ENCODE results near the gene RPL38.

Gene RPL38

GRCh38 chr17:74192950-74193781 is 10.3 kb upstream of the RPL38 start:
- DNase-seq (ENCODE audit: low spot score): no peak
- H3K4me1 Mint-ChIP-seq (ENCODE audit: low read depth): peaks cover 2% of the 10 kb centered on the region
- H3K36me3 Mint-ChIP-seq (ENCODE audit: low read depth): no peaks in the 10 kb centered on the region
- no peak overlapping the region for H3K4me3 Mint-ChIP-seq
- peaks cover 7% of the 10 kb centered on the region for H3K27me3 Mint-ChIP-seq (ENCODE audit: low read depth)
- H3K27ac Mint-ChIP-seq: no peak overlapping the region
- no peaks in the 10 kb centered on the region for H3K9me3 Mint-ChIP-seq

- no peaks in the 10 kb centered on the region for H3K9me3 Mint-ChIP-seq
- no peak for DNase-seq (ENCODE audit: low spot score)
- H3K36me3 Mint-ChIP-seq (ENCODE audit: low read depth): no peaks in the 10 kb centered on the region
- no peak overlapping the region for H3K4me3 Mint-ChIP-seq
- peaks cover 13% of the 10 kb centered on the region for H3K27me3 Mint-ChIP-seq (ENCODE audit: low read depth)
- no peak overlapping the region for H3K27ac Mint-ChIP-seq
- H3K4me1 Mint-ChIP-seq (ENCODE audit: low read depth): peaks cover 3% of the 10 kb centered on the region
Observed at GRCh38 chr17:74194682-74195081, 8.8 kb upstream of the RPL38 start.

GRCh38 chr17:74196541-74197317 is 6.7 kb upstream of the RPL38 start:
- H3K27ac Mint-ChIP-seq: no peak overlapping the region
- H3K36me3 Mint-ChIP-seq (ENCODE audit: low read depth): no peaks in the 10 kb centered on the region
- peaks cover 18% of the 10 kb centered on the region for H3K27me3 Mint-ChIP-seq (ENCODE audit: low read depth)
- H3K4me3 Mint-ChIP-seq: no peak overlapping the region
- DNase-seq (ENCODE audit: low spot score): no peak
- peaks cover 4% of the 10 kb centered on the region for H3K4me1 Mint-ChIP-seq (ENCODE audit: low read depth)
- H3K9me3 Mint-ChIP-seq: no peaks in the 10 kb centered on the region

- Mint-ChIP-seq H3K9me3 (no peaks in the 10 kb centered on the region), H3K4me3 (no peak overlapping the region), H3K27ac (no peak overlapping the region), H3K27me3 (ENCODE audit: low read depth) (peaks cover 20% of the 10 kb centered on the region), H3K36me3 (ENCODE audit: low read depth) (no peaks in the 10 kb centered on the region), H3K4me1 (ENCODE audit: low read depth) (peaks cover 7% of the 10 kb centered on the region)
- no peak for DNase-seq (ENCODE audit: low spot score)
Observed at GRCh38 chr17:74197801-74198200, 5.7 kb upstream of the RPL38 start.

GRCh38 chr17:74198694-74199093 is 4.8 kb upstream of the RPL38 start:
- Mint-ChIP-seq H3K27me3 (ENCODE audit: low read depth) (peaks cover 19% of the 10 kb centered on the region), H3K9me3 (no peaks in the 10 kb centered on the region), H3K4me1 (ENCODE audit: low read depth) (peaks cover 12% of the 10 kb centered on the region), H3K27ac (no peak overlapping the region), H3K36me3 (ENCODE audit: low read depth) (peaks cover 3% of the 10 kb centered on the region), H3K4me3 (no peak overlapping the region)
- DNase-seq (ENCODE audit: low spot score): no peak

DNA sequence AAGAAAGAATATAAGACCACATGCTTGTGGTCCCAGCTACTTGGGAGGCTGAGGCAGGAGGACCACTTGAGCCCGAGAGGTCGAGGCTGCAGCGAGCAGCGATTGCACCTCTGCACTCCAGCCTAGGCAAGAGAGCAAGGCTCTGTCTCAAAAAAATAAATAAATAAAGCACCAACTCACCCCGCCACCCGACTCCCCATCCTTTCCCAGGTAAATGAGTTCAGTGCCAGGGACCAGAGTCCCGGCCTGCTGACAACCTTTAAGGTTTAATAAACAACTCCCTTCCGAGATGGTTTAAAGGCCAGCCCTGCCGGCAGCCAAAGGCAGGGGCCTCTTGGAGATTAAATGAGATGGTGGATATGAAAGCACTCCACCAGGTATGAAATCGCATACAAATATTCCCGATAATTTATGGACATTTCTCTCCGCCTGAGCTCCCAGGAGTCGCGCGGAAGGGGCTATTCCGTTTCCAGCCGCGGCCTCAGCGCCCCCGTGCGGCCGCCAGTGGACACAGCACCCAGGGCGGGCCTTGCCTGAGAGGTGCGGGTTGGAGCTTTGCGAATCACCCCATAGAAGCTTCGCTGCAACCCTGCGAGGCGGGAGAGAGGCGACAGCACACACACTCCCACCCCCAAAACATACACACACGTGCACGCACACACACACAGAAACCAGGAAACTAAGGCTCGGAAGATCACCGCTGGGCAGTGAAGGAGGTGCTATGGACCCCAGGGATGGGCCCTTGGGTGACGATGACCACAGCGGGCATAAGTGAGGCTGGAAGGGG is 4.0 kb upstream of the RPL38 start:
- Mint-ChIP-seq H3K4me1 (ENCODE audit: low read depth) (peaks cover 10% of the 10 kb centered on the region), H3K27ac (no peak overlapping the region), H3K9me3 (no peaks in the 10 kb centered on the region), H3K4me3 (no peak overlapping the region), H3K27me3 (ENCODE audit: low read depth) (peaks cover 17% of the 10 kb centered on the region), H3K36me3 (ENCODE audit: low read depth) (peaks cover 8% of the 10 kb centered on the region)
- peak; percentile 66 for DNase-seq (ENCODE audit: low spot score)

- Mint-ChIP-seq H3K4me1 (ENCODE audit: low read depth) (peaks cover 16% of the 10 kb centered on the region), H3K4me3 (no peak overlapping the region), H3K9me3 (no peaks in the 10 kb centered on the region), H3K27ac (no peak overlapping the region), H3K27me3 (ENCODE audit: low read depth) (peaks cover 17% of the 10 kb centered on the region), H3K36me3 (ENCODE audit: low read depth) (peaks cover 13% of the 10 kb centered on the region)
- no peak for DNase-seq (ENCODE audit: low spot score)
Observed at GRCh38 chr17:74200112-74200511, 3.4 kb upstream of the RPL38 start.

- no peak for DNase-seq (ENCODE audit: low spot score)
- Mint-ChIP-seq H3K36me3 (ENCODE audit: low read depth) (peaks cover 18% of the 10 kb centered on the region), H3K27ac (no peak overlapping the region), H3K4me1 (ENCODE audit: low read depth) (peaks cover 21% of the 10 kb centered on the region), H3K4me3 (no peak overlapping the region), H3K9me3 (no peaks in the 10 kb centered on the region), H3K27me3 (ENCODE audit: low read depth) (peaks cover 17% of the 10 kb centered on the region)
Observed at GRCh38 chr17:74201250-74201649, 2.2 kb upstream of the RPL38 start.

DNA sequence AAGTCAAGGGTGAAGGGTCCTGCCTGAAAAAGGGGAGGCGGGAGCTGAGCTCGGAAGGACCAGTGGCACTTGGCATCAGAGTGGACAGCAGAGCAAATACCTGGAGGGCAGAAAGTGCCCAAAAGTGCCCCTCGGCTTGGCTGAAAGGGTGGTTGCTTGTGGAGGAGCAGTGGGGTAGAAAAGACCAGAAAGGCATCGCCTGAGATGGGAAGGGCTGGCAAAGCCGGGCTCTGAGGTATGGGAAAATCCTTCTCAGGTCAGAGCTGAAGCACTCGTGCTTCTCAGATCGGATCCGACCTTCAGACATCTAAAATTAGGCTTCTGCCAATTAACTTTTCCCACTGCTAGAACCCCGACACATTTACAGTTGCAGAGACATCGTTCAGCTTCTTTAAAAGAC is 1.5 kb upstream of the RPL38 start:
- Mint-ChIP-seq H3K4me1 (ENCODE audit: low read depth) (peaks cover 24% of the 10 kb centered on the region), H3K36me3 (ENCODE audit: low read depth) (peaks cover 22% of the 10 kb centered on the region), H3K27me3 (ENCODE audit: low read depth) (peaks cover 17% of the 10 kb centered on the region), H3K4me3 (peak overlapping the region; percentile 4), H3K9me3 (no peaks in the 10 kb centered on the region), H3K27ac (no peak overlapping the region)
- DNase-seq (ENCODE audit: low spot score): no peak

- DNase-seq (ENCODE audit: low spot score): no peak
- Mint-ChIP-seq H3K27ac (no peak overlapping the region), H3K4me3 (peak overlapping the region; percentile 98), H3K4me1 (ENCODE audit: low read depth) (peaks cover 24% of the 10 kb centered on the region), H3K27me3 (ENCODE audit: low read depth) (peaks cover 17% of the 10 kb centered on the region), H3K9me3 (no peaks in the 10 kb centered on the region), H3K36me3 (ENCODE audit: low read depth) (peaks cover 26% of the 10 kb centered on the region)
Observed at GRCh38 chr17:74202938-74203337, 540 bp upstream of the RPL38 start.

DNA sequence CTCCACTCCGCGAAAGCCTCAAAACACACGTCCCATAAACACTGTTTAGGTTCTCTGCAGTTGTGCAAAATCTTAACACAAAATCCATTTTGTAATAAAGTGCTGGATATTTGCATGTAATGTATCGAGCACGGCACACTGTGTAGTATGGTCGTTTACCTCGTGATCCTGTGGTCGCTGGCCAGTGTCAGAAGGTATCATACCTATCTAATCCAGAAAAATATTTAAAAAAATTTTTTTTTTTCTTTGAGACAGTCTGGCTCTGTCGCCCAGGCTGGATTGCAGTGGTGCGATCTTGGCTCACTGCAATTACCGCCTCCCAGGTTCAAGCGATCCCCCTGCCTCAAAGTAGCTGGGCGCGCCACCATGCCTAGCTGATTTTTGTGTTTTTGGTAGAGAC is 996 bp downstream of the RPL38 start:
- Mint-ChIP-seq H3K4me3 (peak overlapping the region; percentile 98), H3K27ac (peak overlapping the region; percentile 95), H3K36me3 (ENCODE audit: low read depth) (peaks cover 39% of the 10 kb centered on the region), H3K27me3 (ENCODE audit: low read depth) (peaks cover 13% of the 10 kb centered on the region), H3K9me3 (no peaks in the 10 kb centered on the region), H3K4me1 (ENCODE audit: low read depth) (peaks cover 30% of the 10 kb centered on the region)
- DNase-seq (ENCODE audit: low spot score): no peak

- Mint-ChIP-seq H3K4me3 (peak overlapping the region; percentile 98), H3K36me3 (ENCODE audit: low read depth) (peaks cover 42% of the 10 kb centered on the region), H3K4me1 (ENCODE audit: low read depth) (peaks cover 31% of the 10 kb centered on the region), H3K27me3 (ENCODE audit: low read depth) (peaks cover 10% of the 10 kb centered on the region), H3K27ac (peak overlapping the region; percentile 13), H3K9me3 (no peaks in the 10 kb centered on the region)
- DNase-seq (ENCODE audit: low spot score): no peak
Observed at GRCh38 chr17:74205274-74205673, 1.8 kb downstream of the RPL38 start.

- DNase-seq (ENCODE audit: low spot score): no peak
- peak overlapping the region; percentile 38 for H3K27ac Mint-ChIP-seq
- H3K36me3 Mint-ChIP-seq (ENCODE audit: low read depth): peaks cover 46% of the 10 kb centered on the region
- peaks cover 34% of the 10 kb centered on the region for H3K4me1 Mint-ChIP-seq (ENCODE audit: low read depth)
- peaks cover 8% of the 10 kb centered on the region for H3K27me3 Mint-ChIP-seq (ENCODE audit: low read depth)
- no peaks in the 10 kb centered on the region for H3K9me3 Mint-ChIP-seq
- H3K4me3 Mint-ChIP-seq: peak overlapping the region; percentile 47
Observed at GRCh38 chr17:74206332-74206818, 2.9 kb downstream of the RPL38 start.
